OCI-LY1 (cell line): ENCODE data around the gene ARHGAP44.

ENCODE experiments used
- H2AFZ ChIP-seq: fragments of 200-600 bp; sonication (generic), shearing (Covaris generic); 2 replicates; pipeline ENCODE4 v1.6.0; 2014; ENCODE audit warnings: antibody characterized with exemption, mild to moderate bottlenecking, low read length
- H3F3A ChIP-seq: fragments of 200-600 bp; sonication (generic), shearing (Covaris generic); 2 replicates; pipeline ENCODE4 v1.6.0; 2014; ENCODE audit warnings: mild to moderate bottlenecking, antibody characterized with exemption, low read length, moderate library complexity; ENCODE audit not compliant: insufficient read depth
- H3K27ac ChIP-seq: fragments of 200-600 bp; sonication (generic); 2 replicates; pipeline ENCODE4 v1.5.1; 2014; ENCODE audit warnings: low read length, mixed run types, mild to moderate bottlenecking, low read depth; ENCODE audit not compliant: poor library complexity, severe bottlenecking
- H3K27me3 ChIP-seq: fragments of 200-600 bp; sonication (generic); 2 replicates; pipeline ENCODE4 v1.6.0; 2014; ENCODE audit warnings: antibody characterized with exemption, mild to moderate bottlenecking, low read length, moderate library complexity; ENCODE audit not compliant: insufficient read depth
- H3K36me3 ChIP-seq: fragments of 200-600 bp; sonication (generic); 2 replicates; pipeline ENCODE4 v1.6.1; 2014; ENCODE audit warnings: mild to moderate bottlenecking, antibody characterized with exemption, low read length, moderate library complexity, mixed read lengths; ENCODE audit not compliant: insufficient read depth
- H3K4me1 ChIP-seq: fragments of 200-600 bp; sonication (generic); 2 replicates; pipeline ENCODE4 v1.5.1; 2014; ENCODE audit warnings: mild to moderate bottlenecking, low read length, moderate library complexity; ENCODE audit not compliant: insufficient read depth, severe bottlenecking
- H3K4me2 ChIP-seq: fragments of 200-600 bp; sonication (generic), shearing (Covaris generic); 2 replicates; pipeline ENCODE4 v1.6.1; 2014; ENCODE audit warnings: low read length
- H3K4me3 ChIP-seq: fragments of 200-600 bp; sonication (generic); 2 replicates; pipeline ENCODE4 v1.5.1; 2014; ENCODE audit warnings: low read length, low read depth, mild to moderate bottlenecking, mixed read lengths; ENCODE audit not compliant: poor library complexity, severe bottlenecking
- H3K79me2 ChIP-seq: fragments of 200-600 bp; shearing (Covaris generic); 2 replicates; pipeline ENCODE4 v1.6.1; 2016; ENCODE audit warnings: mixed run types, low read length, mixed read lengths; ENCODE audit not compliant: insufficient read depth
- H3K9ac ChIP-seq: fragments of 200-600 bp; sonication (generic), shearing (Covaris generic); 2 replicates; pipeline ENCODE4 v1.6.1; 2014; ENCODE audit warnings: mild to moderate bottlenecking, low read length, mixed read lengths
- H3K9me2 ChIP-seq: fragments of 200-600 bp; sonication (generic), shearing (Covaris generic); 2 replicates; pipeline ENCODE4 v1.6.1; 2014; ENCODE audit warnings: low read depth, mild to moderate bottlenecking, low read length, mixed read lengths
- H3K9me3 ChIP-seq: fragments of 200-600 bp; shearing (Covaris generic); 2 replicates; pipeline ENCODE4 v1.6.1; 2014; ENCODE audit warnings: low read length, mixed read lengths
- H4K20me1 ChIP-seq: fragments of 200-600 bp; sonication (generic), shearing (Covaris generic); 2 replicates; pipeline ENCODE4 v1.6.0; 2016; ENCODE audit warnings: mild to moderate bottlenecking, low read length; ENCODE audit not compliant: insufficient read depth
- EZH2 ChIP-seq: fragments of 200-600 bp; sonication (generic), shearing (Covaris generic); IDR thresholded peaks from 2 replicates; pipeline ENCODE4 v1.8.0; 2017; ENCODE audit warnings: borderline replicate concordance, mixed run types, mild to moderate bottlenecking, antibody characterized with exemption, low read length, moderate library complexity, mixed read lengths
- TF ChIP-seq, protein P1 (sequence below): fragments of 200-600 bp; sonication (generic), shearing (Covaris generic); IDR thresholded peaks from 2 replicates; pipeline ENCODE4 v1.5.1; 2017; ENCODE audit warnings: mild to moderate bottlenecking, antibody characterized with exemption, low read length, moderate library complexity, mixed read lengths

The ARHGAP44 gene

DNA sequence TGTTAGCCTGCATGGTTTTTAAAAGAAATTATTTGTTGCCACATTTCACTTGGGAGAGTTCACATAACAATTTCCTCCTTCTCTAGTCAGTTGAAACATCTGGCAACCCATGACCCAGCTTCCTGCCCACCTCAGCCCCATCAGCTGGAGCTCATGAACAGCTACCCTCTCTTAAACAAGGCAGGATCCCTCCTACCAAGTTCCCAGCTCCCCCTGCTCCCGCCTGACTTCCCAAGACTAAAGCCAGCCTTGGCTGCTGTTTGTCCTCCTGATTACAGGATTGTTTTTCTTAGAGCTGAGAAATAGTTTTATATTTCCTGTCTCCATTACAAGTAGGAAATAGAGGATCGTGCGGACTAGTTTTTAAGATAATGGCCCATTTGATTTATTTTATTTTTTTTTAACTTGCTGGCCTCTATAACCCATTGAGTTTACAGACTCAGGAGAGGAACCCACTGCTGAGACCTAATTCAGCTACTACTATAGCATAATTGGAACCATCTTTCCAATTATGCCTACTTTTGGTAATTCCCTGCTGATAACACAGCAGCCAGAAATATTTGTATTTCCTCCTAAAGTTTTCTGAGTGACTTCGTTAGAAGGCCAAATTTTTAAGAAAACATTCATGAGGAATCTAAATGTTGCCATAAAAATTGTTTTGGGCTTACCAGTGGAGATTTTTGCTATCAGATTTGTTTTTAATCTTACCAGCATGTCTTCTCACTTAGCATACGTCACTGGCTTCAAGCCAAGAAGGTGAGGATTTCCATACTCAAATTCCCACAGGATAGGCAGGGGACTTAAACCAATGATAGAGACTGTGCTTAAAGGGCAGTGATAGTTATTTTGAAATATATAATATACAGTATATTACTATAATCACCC is 138.5 kb downstream of the ARHGAP44 start:
- Histone ChIP-seq H2AFZ (no peak overlapping the region), H4K20me1 (no peaks in the 10 kb centered on the region), H3K9me2 (no peaks in the 10 kb centered on the region), H3K4me1 (no peaks in the 10 kb centered on the region), H3K9ac (no peak overlapping the region), H3K27me3 (no peaks in the 10 kb centered on the region), H3K27ac (no peak overlapping the region), H3K4me2 (no peak overlapping the region), H3K36me3 (no peaks in the 10 kb centered on the region), H3F3A (no peaks in the 10 kb centered on the region), H3K79me2 (no peaks in the 10 kb centered on the region), H3K4me3 (no peak overlapping the region), H3K9me3 (no peaks in the 10 kb centered on the region)
- TF ChIP-seq, protein P1, sequence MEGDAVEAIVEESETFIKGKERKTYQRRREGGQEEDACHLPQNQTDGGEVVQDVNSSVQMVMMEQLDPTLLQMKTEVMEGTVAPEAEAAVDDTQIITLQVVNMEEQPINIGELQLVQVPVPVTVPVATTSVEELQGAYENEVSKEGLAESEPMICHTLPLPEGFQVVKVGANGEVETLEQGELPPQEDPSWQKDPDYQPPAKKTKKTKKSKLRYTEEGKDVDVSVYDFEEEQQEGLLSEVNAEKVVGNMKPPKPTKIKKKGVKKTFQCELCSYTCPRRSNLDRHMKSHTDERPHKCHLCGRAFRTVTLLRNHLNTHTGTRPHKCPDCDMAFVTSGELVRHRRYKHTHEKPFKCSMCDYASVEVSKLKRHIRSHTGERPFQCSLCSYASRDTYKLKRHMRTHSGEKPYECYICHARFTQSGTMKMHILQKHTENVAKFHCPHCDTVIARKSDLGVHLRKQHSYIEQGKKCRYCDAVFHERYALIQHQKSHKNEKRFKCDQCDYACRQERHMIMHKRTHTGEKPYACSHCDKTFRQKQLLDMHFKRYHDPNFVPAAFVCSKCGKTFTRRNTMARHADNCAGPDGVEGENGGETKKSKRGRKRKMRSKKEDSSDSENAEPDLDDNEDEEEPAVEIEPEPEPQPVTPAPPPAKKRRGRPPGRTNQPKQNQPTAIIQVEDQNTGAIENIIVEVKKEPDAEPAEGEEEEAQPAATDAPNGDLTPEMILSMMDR, result no peak
- TF ChIP-seq EZH2, result no peak

DNA sequence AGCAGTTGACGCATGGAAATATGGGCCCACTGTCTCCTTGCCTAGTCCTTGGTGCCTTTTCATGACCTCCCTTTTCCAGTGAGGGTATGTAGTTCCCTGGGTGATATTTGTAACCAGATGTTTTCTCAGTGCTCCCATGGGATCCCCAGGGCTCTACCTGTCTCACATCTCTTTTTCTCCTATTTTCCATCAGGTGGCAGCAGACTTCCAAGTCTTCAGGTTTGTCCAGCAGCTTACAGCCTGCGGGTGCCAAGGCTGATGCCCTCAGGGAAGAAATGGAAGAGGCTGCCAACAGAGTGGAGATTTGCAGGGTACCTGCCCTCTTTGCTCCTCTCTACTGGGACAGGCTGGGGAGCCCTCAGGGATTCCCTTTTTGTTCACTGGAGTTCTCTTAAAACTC is 139.4 kb downstream of the ARHGAP44 start:
- TF ChIP-seq EZH2, result no peak
- TF ChIP-seq, protein P1, result peak; percentile 19; the same call in 1 of the 2 replicates
- Histone ChIP-seq H3K27ac (no peak overlapping the region), H3K9ac (no peak overlapping the region), H3K9me2 (no peaks in the 10 kb centered on the region), H4K20me1 (no peaks in the 10 kb centered on the region), H3K4me3 (no peak overlapping the region), H3K79me2 (no peaks in the 10 kb centered on the region), H3K36me3 (no peaks in the 10 kb centered on the region), H3K9me3 (no peaks in the 10 kb centered on the region), H3K27me3 (no peaks in the 10 kb centered on the region), H3F3A (no peaks in the 10 kb centered on the region), H3K4me2 (no peak overlapping the region), H2AFZ (no peak overlapping the region), H3K4me1 (no peaks in the 10 kb centered on the region)

- Histone ChIP-seq H3K36me3 (no peaks in the 10 kb centered on the region), H3K9me2 (no peaks in the 10 kb centered on the region), H3K4me3 (no peak overlapping the region)
Observed at GRCh38 chr17:12936501-12936900, 147.2 kb downstream of the ARHGAP44 start.

More at GRCh38 chr17:12936501-12936900, 147.2 kb downstream of the ARHGAP44 start:
- TF ChIP-seq, protein P1, result no peak
- TF ChIP-seq EZH2, result no peak
- Histone ChIP-seq H3K9ac (no peak overlapping the region), H3K4me2 (no peak overlapping the region), H3K27ac (no peak overlapping the region), H3K4me1 (peaks cover 10% of the 10 kb centered on the region), H3K9me3 (peaks cover 5% of the 10 kb centered on the region; the same call in 1 of the 2 replicates), H3F3A (no peaks in the 10 kb centered on the region), H3K27me3 (no peaks in the 10 kb centered on the region; the same call in 1 of the 2 replicates), H3K79me2 (no peaks in the 10 kb centered on the region), H2AFZ (no peak overlapping the region), H4K20me1 (no peaks in the 10 kb centered on the region)
